ENCODE data around the gene C2.
"Not testable (repeated sequence)": the region's sequence is repeated elsewhere in the genome, so short reads cannot be mapped to it uniquely, and the experiment has no call there.

The C2 gene

DNA sequence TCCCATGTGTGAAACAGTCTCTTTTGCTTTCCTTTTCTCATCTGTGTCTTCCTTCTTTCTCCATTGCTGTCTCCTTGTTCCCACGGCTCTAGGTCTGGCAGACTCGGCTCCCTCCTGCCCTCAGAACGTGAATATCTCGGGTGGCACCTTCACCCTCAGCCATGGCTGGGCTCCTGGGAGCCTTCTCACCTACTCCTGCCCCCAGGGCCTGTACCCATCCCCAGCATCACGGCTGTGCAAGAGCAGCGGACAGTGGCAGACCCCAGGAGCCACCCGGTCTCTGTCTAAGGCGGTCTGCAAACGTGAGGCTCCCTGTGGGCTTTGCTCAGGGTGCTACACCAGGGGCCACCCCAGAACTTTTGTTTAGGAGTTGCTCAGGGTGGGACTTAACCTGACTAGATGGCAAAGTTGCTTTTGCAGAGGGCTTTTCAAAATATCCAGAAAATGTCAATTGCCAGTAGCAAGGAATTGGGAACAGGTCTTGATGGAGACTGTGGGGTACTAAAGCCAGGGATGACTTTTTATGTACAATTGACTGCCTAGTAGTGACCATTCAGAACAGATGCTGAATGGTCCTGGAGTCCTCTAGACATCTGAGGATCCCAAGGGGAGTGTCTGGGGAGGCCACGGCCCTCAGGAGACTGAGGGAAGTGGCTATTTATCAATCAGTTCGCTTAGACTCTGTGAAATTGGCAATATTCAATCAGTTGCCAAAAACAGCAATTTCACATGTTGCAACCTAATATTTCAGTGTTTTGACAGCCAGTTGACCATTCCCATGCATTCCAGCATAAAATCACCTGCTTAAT, 550 bp downstream of the C2 start:
- no peak for DNase-seq (ENCODE audit: low spot score)

DNA sequence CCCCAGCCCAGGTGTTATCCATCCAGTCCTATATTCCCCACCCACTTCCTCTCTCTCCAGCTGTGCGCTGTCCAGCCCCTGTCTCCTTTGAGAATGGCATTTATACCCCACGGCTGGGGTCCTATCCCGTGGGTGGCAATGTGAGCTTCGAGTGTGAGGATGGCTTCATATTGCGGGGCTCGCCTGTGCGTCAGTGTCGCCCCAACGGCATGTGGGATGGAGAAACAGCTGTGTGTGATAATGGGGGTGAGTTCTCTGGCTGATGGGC, 1.1 kb downstream of the C2 start:
- no peak for DNase-seq (ENCODE audit: low spot score)

DNA sequence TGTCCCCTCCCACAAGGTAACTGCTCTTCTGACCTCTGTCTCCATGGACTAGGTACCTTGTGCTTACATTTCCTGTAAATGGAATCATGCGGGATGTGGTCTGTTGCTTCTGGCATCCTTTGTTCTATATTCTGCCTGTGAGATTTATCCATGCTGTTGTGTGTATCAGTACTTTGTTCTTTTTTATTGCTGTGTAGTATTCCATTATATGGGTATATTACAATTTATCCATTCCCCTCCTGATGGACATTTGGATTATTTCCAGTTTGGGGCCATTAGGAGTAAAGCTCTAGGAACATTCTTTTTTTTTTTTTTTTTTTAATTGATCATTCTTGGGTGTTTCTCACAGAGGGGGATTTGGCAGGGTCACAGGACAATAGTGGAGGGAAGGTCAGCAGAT, 3.4 kb downstream of the C2 start:
- DNase-seq (ENCODE audit: low spot score), result no peak

DNA sequence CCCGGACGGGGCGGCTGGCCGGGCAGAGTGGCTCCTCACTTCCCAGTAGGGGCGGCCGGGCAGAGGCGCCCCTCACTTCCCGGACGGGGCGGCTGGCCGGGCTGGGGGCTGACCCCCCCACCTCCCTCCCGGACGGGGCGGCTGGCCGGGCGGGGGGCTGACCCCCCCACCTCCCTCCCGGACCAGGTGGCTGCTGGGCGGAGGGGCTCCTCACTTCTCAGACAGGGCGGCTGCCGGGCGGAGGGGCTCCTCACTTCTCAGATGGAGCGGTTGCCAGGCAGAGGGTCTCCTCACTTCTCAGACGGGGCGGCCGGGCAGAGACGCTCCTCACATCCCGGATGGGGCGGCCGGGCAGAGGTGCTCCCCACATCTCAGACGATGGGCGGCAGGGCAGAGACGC, 4.6 kb downstream of the C2 start:
- DNase-seq (ENCODE audit: low spot score), result not testable (repeated sequence)

DNA sequence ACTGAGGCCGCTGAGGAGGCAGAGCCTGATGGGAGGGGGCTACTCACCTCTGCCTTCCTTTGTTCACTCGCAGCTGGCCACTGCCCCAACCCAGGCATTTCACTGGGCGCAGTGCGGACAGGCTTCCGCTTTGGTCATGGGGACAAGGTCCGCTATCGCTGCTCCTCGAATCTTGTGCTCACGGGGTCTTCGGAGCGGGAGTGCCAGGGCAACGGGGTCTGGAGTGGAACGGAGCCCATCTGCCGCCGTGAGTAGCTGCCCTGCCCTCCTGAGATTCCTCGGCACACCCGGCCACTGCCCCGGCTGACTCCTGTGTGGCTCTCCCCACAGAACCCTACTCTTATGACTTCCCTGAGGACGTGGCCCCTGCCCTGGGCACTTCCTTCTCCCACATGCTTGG, 6.0 kb downstream of the C2 start:
- DNase-seq (ENCODE audit: low spot score), result no peak

DNA sequence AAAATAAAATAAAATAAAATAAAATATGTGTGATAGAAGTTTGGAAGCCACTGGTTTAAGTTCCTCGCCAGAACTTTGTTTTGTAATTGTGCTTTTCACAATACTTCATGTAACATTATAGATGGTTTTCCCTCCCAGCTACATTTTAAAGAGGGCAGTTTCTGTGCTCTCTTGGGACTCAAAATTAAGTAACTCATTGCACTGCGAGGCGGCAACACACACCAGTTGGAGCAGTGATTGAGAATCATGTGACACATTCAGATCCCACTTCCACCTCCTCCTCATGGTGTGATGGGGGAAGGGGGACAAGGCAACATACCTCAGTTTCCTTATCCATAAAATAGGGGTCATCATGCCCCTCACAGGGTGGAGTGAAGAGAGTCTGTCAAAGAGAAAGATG, 7.5 kb downstream of the C2 start:
- no peak for DNase-seq (ENCODE audit: low spot score)

DNA sequence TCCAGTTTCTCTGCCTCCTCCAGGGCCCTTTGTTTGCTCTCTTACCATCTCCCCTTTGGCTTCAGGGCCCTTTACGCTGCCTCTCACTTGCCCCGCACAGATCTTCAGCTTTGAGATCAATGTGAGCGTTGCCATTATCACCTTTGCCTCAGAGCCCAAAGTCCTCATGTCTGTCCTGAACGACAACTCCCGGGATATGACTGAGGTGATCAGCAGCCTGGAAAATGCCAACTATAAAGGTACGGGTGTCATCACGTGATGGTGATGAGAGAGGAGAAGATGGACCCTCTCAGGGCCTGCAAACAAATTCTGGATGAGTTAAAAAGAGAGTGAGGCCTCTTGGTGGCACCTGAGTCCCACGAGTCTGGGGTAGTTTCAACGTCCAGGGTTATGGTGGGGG, 8.3 kb downstream of the C2 start:
- no peak for DNase-seq (ENCODE audit: low spot score)

DNA sequence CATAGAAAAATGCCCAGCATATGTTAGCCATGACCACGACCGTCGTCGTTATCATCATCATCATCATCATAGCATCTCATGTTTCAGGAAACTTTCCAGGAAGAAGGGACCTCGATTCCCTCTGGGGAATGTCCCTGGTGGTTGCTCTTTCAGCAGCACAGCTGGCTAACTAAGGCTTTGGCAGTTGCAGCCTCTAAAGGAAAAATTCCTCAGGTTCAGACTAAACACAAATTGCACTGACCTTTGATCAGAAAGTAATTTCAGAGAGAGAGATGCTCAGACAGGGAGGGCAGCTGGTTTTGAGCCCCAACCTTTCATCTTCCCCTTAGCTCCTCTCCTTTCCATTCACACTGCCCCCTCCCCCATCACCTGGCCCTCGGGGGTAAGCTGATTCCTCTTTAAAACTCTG, 12.7 kb downstream of the C2 start:
- DNase-seq (ENCODE audit: low spot score), result no peak

DNA sequence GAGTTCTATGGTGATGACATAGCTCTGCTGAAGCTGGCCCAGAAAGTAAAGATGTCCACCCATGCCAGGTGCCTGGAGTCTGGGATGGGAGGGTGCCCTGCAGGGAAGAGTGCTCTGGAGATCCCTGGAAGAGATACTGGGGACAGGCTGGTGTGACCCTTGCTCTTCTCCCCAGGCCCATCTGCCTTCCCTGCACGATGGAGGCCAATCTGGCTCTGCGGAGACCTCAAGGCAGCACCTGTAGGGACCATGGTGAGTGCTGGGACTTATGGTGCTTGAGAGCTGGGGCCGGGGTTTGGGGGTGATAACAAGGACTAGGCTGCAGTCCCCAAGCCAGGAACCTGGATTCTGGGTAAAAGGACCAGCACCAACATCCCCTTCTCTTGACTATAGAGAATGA, 16.2 kb downstream of the C2 start:
- no peak for DNase-seq (ENCODE audit: low spot score)

DNA sequence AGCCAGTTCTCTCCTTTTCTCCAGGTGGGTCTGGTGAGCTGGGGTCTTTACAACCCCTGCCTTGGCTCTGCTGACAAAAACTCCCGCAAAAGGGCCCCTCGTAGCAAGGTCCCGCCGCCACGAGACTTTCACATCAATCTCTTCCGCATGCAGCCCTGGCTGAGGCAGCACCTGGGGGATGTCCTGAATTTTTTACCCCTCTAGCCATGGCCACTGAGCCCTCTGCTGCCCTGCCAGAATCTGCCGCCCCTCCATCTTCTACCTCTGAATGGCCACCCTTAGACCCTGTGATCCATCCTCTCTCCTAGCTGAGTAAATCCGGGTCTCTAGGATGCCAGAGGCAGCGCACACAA, 17.6 kb downstream of the C2 start:
- no peak for DNase-seq (ENCODE audit: low spot score)

DNA sequence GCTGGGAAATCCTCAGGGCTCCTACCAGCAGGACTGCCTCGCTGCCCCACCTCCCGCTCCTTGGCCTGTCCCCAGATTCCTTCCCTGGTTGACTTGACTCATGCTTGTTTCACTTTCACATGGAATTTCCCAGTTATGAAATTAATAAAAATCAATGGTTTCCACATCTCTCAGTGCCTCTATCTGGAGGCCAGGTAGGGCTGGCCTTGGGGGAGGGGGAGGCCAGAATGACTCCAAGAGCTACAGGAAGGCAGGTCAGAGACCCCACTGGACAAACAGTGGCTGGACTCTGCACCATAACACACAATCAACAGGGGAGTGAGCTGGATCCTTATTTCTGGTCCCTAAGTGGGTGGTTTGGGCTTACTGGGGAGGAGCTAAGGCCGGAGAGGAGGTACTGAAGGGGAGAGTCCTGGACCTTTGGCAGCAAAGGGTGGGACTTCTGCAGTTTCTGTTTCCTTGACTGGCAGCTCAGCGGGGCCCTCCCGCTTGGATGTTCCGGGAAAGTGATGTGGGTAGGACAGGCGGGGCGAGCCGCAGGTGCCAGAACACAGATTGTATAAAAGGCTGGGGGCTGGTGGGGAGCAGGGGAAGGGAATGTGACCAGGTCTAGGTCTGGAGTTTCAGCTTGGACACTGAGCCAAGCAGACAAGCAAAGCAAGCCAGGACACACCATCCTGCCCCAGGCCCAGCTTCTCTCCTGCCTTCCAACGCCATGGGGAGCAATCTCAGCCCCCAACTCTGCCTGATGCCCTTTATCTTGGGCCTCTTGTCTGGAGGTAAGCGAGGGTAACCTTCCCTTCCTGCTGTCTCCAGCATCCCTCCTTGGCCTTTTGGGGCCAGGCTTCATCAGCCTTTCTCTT, 18.2 kb downstream of the C2 start, which contains the start of gene CFB:
Gene CFB, plus strand, starts transcription at position 589 of the 863 bp plus-strand sequence. Its CDS starts 127 bp downstream, at position 716.
- DNase-seq (ENCODE audit: low spot score), result no peak

DNA sequence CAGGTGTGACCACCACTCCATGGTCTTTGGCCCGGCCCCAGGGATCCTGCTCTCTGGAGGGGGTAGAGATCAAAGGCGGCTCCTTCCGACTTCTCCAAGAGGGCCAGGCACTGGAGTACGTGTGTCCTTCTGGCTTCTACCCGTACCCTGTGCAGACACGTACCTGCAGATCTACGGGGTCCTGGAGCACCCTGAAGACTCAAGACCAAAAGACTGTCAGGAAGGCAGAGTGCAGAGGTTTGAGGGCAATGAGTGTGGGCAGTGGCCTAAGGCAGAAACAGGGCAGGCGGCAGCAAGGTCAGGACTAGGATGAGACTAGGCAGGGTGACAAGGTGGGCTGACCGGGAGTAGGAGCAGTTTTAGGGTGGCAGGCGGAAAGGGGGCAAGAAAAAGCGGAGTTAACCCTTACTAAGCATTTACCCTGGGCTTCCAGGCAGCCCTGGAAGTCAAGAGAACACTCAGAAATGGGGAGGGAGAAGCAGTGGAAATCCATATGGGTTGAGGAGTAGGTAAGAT, 18.9 kb downstream of the C2 start:
- DNase-seq (ENCODE audit: low spot score), result no peak

DNA sequence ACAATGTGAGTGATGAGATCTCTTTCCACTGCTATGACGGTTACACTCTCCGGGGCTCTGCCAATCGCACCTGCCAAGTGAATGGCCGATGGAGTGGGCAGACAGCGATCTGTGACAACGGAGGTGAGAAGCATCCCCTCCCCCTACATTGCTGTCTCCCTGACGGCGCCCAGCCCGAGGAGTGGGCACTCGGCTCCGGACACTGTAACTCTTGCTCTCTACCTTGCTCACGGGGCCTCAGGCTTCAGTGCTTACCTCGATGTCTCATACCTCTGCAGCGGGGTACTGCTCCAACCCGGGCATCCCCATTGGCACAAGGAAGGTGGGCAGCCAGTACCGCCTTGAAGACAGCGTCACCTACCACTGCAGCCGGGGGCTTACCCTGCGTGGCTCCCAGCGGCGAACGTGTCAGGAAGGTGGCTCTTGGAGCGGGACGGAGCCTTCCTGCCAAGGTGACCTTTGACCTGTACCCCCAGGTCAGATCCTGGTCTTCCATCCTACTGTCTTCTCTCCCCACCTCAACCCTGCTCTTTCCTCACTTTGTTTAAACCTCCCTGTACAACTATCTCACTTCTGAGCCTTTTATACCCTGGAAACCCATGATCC, 19.7 kb downstream of the C2 start:
- DNase-seq (ENCODE audit: low spot score), result no peak

DNA sequence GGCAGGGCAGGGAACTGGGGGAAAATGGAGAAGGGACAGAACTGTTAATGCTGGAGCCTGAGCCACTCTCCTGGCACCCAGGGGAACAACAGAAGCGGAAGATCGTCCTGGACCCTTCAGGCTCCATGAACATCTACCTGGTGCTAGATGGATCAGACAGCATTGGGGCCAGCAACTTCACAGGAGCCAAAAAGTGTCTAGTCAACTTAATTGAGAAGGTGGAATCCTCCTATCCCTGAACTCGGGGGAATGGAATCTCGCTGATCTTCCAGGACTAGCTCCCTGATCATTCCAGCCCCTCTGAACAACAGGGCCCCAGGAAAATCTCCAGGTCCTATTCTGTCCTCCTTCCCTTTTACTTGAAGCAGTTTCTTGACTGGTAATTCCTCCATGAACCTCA, 20.3 kb downstream of the C2 start:
- no peak for DNase-seq (ENCODE audit: low spot score)

DNA sequence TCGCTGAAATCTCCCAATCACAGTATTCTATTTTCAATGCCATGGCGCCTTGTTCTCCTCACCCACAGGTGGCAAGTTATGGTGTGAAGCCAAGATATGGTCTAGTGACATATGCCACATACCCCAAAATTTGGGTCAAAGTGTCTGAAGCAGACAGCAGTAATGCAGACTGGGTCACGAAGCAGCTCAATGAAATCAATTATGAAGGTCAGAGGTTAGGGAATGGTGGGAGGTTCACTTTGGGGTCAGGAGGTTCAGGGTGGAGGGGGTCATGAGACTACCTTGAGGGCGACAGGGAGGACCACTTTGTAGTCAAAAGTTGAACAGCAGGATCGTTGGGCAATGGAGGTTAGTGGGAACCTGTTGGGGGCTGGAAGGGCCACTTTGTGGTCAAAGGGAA, 20.8 kb downstream of the C2 start:
- DNase-seq (ENCODE audit: low spot score), result no peak

DNA sequence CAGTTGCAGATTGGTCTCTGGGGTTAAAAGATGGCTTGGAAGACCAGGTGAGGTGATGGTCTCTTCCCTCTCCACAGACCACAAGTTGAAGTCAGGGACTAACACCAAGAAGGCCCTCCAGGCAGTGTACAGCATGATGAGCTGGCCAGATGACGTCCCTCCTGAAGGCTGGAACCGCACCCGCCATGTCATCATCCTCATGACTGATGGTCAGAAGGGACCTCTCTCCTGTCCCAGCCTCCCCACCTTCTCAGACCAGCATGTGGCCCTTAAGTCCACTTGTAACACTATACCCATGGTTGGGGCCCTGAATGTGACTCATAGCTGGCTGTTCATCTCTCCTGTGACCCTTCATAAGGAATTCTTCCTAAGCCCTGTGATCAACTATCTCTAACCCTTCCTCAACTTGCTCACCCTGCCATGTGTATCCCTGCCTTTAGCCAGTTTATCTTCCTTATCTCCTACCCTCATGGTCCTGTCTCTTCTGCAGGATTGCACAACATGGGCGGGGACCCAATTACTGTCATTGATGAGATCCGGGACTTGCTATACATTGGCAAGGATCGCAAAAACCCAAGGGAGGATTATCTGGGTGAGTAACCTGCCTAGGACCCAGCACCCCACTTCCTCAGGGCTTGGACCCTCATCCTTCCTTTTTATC, 21.4 kb downstream of the C2 start:
- DNase-seq (ENCODE audit: low spot score), result no peak

DNA sequence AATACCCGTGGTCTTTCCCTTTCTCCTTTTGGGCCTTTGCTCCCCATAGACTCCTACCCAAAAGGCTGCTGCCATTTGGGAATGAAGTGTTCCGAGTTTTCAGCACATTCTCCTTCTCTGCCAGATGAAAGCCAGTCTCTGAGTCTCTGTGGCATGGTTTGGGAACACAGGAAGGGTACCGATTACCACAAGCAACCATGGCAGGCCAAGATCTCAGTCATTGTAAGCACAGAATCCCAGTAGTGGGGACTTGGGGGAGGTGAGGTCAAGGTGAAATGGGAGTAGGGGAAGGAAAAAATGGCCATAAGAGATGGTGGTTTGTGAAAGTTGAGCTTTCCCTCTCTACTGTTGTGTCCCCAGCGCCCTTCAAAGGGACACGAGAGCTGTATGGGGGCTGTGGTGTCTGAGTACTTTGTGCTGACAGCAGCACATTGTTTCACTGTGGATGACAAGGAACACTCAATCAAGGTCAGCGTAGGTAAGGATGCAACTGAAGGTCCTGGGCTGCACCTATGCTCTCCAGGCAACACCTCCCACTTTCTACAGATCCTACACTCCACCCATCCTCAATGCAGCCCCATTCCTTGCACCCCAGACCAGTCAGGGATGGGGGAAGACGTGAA, 22.5 kb downstream of the C2 start:
- no peak for DNase-seq (ENCODE audit: low spot score)

DNA sequence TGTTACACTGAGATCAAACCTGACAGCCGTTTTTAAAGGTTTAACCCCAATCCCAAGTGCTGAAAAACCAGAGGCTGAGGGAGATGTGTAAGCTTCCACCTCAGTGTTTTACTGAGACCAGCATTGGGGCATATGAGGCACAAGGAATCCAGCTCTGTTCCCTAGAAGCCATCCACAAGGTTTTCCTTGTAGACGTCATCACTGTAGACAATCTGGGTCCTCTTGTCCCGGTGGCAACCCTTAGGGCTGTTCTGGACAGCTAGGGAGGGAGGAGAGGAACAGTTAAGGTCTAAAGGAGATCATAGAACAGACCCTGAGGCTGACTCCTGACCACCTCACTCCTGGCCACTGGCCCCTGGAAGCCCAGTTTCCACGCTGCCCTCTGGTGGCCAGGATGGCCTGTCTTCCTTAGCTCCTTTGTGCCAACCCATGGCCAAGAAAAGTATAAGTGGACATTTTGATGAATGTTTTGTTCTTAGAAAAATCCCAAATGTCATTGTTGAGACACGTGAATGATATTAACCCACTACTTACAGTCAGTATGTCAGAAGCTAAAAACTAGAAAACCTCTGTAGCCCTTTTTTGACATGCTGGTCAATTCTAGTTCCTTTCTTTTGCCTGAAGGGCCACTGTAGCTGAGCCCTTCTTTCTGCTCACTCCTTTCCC, 24.8 kb downstream of the C2 start:
- peak; percentile 70 for DNase-seq (ENCODE audit: low spot score)

DNA sequence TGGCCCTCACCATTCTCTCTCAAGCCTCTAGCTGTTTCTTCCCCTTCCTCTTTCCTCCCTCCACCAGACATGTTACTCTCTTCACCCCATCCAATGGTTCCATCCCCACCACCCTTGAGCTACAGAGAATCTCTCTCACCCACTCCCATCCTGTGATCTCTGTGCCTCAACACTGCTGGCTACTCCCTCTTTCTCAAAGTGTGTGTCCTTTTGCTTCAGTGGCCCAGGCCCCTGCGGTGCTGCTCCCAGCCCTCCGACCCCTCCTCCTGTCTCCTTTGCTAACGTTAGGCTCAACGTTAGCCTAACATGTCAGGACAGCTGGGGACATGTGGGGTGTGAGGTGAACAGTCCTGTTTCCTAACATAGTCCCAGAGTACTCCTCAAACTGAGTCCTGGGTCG, 25.4 kb downstream of the C2 start:
- no peak for DNase-seq (ENCODE audit: low spot score)

DNA sequence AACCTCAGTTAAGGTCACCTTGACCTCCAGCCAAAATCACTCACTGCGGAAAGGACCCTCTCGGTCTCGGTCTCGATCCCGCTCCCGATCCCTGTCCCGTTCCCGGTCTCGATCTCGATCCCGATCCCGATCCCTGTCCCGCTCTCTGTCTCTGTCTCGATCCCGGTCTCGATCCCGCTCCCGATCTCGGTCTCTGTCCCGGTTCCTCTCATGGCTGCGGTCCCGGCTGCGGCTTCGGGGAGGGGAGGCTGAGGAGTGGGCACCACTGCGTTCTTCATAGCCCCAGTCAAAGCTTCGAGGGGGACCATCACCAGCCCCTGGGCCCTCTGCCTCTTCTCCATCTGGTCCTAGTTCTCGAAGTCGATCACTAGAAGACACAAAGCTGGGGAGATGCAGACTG, 27.0 kb downstream of the C2 start:
- DNase-seq (ENCODE audit: low spot score), result no peak

DNA sequence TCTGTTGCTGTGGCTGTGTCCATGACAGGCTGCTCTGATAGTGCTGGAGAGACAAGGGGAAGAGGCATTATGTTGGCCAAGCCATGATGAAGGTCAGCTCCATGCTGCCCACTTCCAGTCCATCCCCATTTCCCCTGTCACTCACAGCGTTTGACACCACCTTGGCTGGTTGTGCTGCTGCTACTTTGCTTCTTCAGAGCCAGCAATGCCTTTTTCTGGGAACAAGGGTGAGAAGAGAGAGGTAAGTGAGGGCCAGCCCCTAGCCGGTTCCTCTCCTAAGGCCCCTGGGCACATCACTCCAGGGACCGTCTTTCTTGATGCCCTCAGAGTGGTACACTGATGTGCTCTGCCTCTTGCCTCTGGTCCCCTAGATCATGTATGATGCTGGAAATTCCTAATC, 29.3 kb downstream of the C2 start:
- DNase-seq (ENCODE audit: low spot score), result no peak

DNA sequence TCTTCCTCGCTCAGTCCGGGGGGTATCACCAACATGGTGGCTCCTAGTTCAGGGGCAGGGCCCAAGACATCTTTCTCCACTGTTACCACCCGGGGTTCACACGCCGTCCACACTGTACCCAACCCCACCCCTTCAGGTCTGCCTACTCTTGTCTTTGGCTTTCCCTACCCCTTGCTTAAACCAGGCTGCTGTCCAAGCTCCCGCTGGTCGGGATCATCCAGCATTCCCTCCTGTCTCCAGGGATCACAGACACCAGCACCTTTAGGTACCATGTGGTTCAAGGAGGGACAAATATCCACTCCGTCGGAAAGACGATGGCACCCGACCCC, 30.9 kb downstream of the C2 start:
- DNase-seq (ENCODE audit: low spot score), result no peak

All from ecto neural progenitor cell (in vitro differentiated cells).